Measurements from ENCODE around the gene DUSP9. TPM values are rescaled to one million over a fixed set of nuclear protein-coding genes. Genes with fewer than 3 reads are reported as not detected.

Gene DUSP9
- total and polyA plus RNA-seq, 10 of the 15 experiments (the other 5 are each of a cell fraction or from before 2014, with no cell fraction given): 0.10 TPM; not detected in 9

- FAIRE-seq: no peak
- RAD21 ChIA-PET (ENCODE audit: unreplicated experiment): no interaction called here
These were observed 27.3 kb downstream of the DUSP9 start for GRCh38 chrX:153674219-153674851.

More at GRCh38 chrX:153674219-153674851, 27.3 kb downstream of the DUSP9 start:
- ChIA-PET CTCF (no interaction called here), SMC1A (ENCODE audit: uncharacterized antibody, unreplicated experiment) (no interaction called here), POLR2A (no interaction called here)
- Histone ChIP-seq H3K27me3 (replicated peaks in 1 of 2; ENCODE audit: control insufficient read depth in 2 of 2, insufficient read depth in 2 of 2, low read length in 1 of 2) (no peaks in the 10 kb centered on the region), H3K36me3 (ENCODE audit: control insufficient read depth in 2 of 2, insufficient read depth in 2 of 2, low read length in 1 of 2) (no peaks in the 10 kb centered on the region), H2AFZ (ENCODE audit: control insufficient read depth, low read depth, low read length) (no peak overlapping the region), H3K4me3 (no peak overlapping the region), H3K4me2 (ENCODE audit: control insufficient read depth, insufficient read depth) (no peak overlapping the region), H3K27ac (ENCODE audit: control insufficient read depth, insufficient read depth) (no peak overlapping the region), H4K20me1 (ENCODE audit: control insufficient read depth, insufficient read depth) (no peaks in the 10 kb centered on the region; the same call in 1 of the 2 replicates), H3K4me1 (ENCODE audit: control insufficient read depth, insufficient read depth, low read length) (no peaks in the 10 kb centered on the region), H3K79me2 (ENCODE audit: control insufficient read depth, insufficient read depth, low read length) (no peaks in the 10 kb centered on the region), H3K9me3 (replicated peaks; ENCODE audit: control insufficient read depth, insufficient read depth, low read length) (no peaks in the 10 kb centered on the region; the same call in 2 of the 3 replicates), H3K9ac (ENCODE audit: control insufficient read depth, insufficient read depth, low read length) (no peak overlapping the region)
- no peak for ATAC-seq
- intact Hi-C loops (cut with micrococcal nuclease; ENCODE audit: unreplicated experiment): no loop called here
- TF ChIP-seq CHD4 (IDR thresholded peaks at IDR 0.05): no peak
- TF ChIP-seq YY1 (IDR thresholded peaks at IDR 0.05; ENCODE audit: low read depth, low read length): no peak
- no peak for TF ChIP-seq NKRF (conservative IDR thresholded peaks at IDR 0.05)
- no peak for TF ChIP-seq FOXM1 (IDR thresholded peaks at IDR 0.05; ENCODE audit: low read depth, low read length)
- TF ChIP-seq BACH1 (IDR thresholded peaks at IDR 0.05; ENCODE audit: borderline replicate concordance): no peak
- TF ChIP-seq ATF3 (IDR thresholded peaks at IDR 0.05; ENCODE audit: borderline replicate concordance, extremely low read depth, low read depth, low read length): no peak
- no peak for TF ChIP-seq SREBF2 (IDR thresholded peaks at IDR 0.05; ENCODE audit: low read length)
- TF ChIP-seq SUPT20H (IDR thresholded peaks at IDR 0.05; ENCODE audit: borderline replicate concordance, control insufficient read depth, low read depth, low read length): no peak
- TF ChIP-seq ZBTB33 (IDR thresholded peaks at IDR 0.05): no peak
- TF ChIP-seq NFYA (IDR thresholded peaks at IDR 0.05; ENCODE audit: borderline replicate concordance, low read depth, low read length): no peak
- TF ChIP-seq NR2C2 (IDR thresholded peaks at IDR 0.05; ENCODE audit: borderline replicate concordance, control insufficient read depth, insufficient read length, low read depth): no peak
- TF ChIP-seq EGR1 (IDR thresholded peaks at IDR 0.05; ENCODE audit: borderline replicate concordance in 1 of 2, low read depth in 2 of 2, low read length in 2 of 2): no peak
- no peak for TF ChIP-seq CHD2 (IDR thresholded peaks at IDR 0.05; ENCODE audit: borderline replicate concordance, low read depth, low read length)
- no peak for TF ChIP-seq MEF2A (IDR thresholded peaks at IDR 0.05; ENCODE audit: insufficient read depth, low read depth, low read length)
- TF ChIP-seq POLR2AphosphoS2 (IDR thresholded peaks at IDR 0.05; ENCODE audit: low read depth, low read length): no peak
- TF ChIP-seq PBX3 (IDR thresholded peaks at IDR 0.05; ENCODE audit: insufficient replicate concordance, low read depth, low read length): no peak
- no peak for TF ChIP-seq CREB1 (IDR thresholded peaks at IDR 0.05; ENCODE audit: low read depth)
- no peak for TF ChIP-seq MXI1 (IDR thresholded peaks at IDR 0.05; ENCODE audit: low read depth, low read length)
- TF ChIP-seq MYB (IDR thresholded peaks at IDR 0.05; ENCODE audit: borderline replicate concordance, low read depth, low read length): no peak
- BruUV-seq (replicated peaks): no TSS peak
- DNase-seq (ENCODE audit: low read depth, low spot score): no peak
- 62% methylated on average over 27 of the region's 27 CpGs for WGBS (ENCODE audit: insufficient coverage, insufficient replicate concordance, low lambda C conversion rate, missing lambda C conversion rate)
- in situ Hi-C loops (cut with MboI): loop anchor here (5.0 to 10.0 kb wide), 2 partner anchors 60 to 727 kb away; no protein-coding TSS in a partner anchor

Measured in GM12878 (cell line).